Natural killer cell (primary cell): ENCODE measurements around the gene KPNA3. TPM values are rescaled to one million over a fixed set of nuclear protein-coding genes. Genes with fewer than 3 reads are reported as not detected.
A peak's percentile ranks its signal among the peaks of the same experiment; 100 is the strongest.

Experiments
- ATAC-seq, 3 donors: fragments of 150-1000 bp in 2 of 3; fragments of 200-7000 bp in 1 of 3; cut with Tn5 transposase; 1 replicate in 1 of 3; 2 replicates in 2 of 3; pipeline ENCODE4 v1.10.0; 2021; ENCODE audit warnings: mild to moderate bottlenecking in 2 of 3, moderate library complexity in 2 of 3
- DNase-seq, 2 donors: peaks; one replicate each; pipeline versions ENCODE4 v3.0.0 to v3.0.0-alpha.2; 2013 to 2021; ENCODE audit warnings: mixed read lengths in 1 of 2
- H3K27ac ChIP-seq: one replicate; pipeline ENCODE4 v1.5.1; 2013; ENCODE audit warnings: mild to moderate bottlenecking, low read length
- H3K27me3 ChIP-seq: one replicate; pipeline ENCODE4 v1.6.1; 2013; ENCODE audit warnings: low read length; ENCODE audit not compliant: control insufficient read depth, insufficient read depth
- H3K36me3 ChIP-seq: one replicate; pipeline ENCODE4 v1.6.1; 2013; ENCODE audit warnings: low read length; ENCODE audit not compliant: control insufficient read depth, insufficient read depth
- H3K4me1 ChIP-seq: one replicate; pipeline ENCODE4 v1.6.1; 2013; ENCODE audit warnings: low read length; ENCODE audit not compliant: control insufficient read depth, insufficient read depth
- H3K4me3 ChIP-seq: one replicate; pipeline ENCODE4 v1.5.1; 2013; ENCODE audit warnings: low read length
- H3K9me3 ChIP-seq: one replicate; pipeline ENCODE4 v1.6.1; 2013; ENCODE audit warnings: low read length; ENCODE audit not compliant: control insufficient read depth, insufficient read depth
- H3K27ac Mint-ChIP-seq, 2 donors: one replicate each; pipeline ENCODE4 v1.8.0; 2022; ENCODE audit warnings: mild to moderate bottlenecking in 2 of 2, mixed read lengths in 2 of 2, moderate library complexity in 1 of 2
- H3K27me3 Mint-ChIP-seq, 2 donors: one replicate each; pipeline ENCODE4 v1.8.0; 2022; ENCODE audit warnings: low read depth in 2 of 2, mixed read lengths in 2 of 2
- H3K36me3 Mint-ChIP-seq: one replicate; pipeline ENCODE4 v1.8.0; 2022; ENCODE audit warnings: mixed read lengths
- H3K4me1 Mint-ChIP-seq, 2 donors: one replicate each; pipeline ENCODE4 v1.8.0; 2022; ENCODE audit warnings: mixed read lengths in 2 of 2
- H3K4me3 Mint-ChIP-seq: one replicate; pipeline ENCODE4 v1.8.0; 2022; ENCODE audit warnings: mild to moderate bottlenecking, moderate library complexity, mixed read lengths
- H3K9me3 Mint-ChIP-seq, 2 donors: one replicate each; pipeline ENCODE4 v1.8.0; 2022; ENCODE audit warnings: mixed read lengths in 2 of 2
- WGBS: methylation state at CpG from one replicate; pipeline ENCODE4 v1.1.7; 2013; ENCODE audit warnings: missing lambda C conversion rate; ENCODE audit not compliant: insufficient coverage; 5-methylcytosine and 5-hydroxymethylcytosine counted together
- intact Hi-C: fragments of 100-400 bp; cut with micrococcal nuclease; formaldehyde crosslinking; loops from one replicate; pipeline ENCODE4 v1.14.2; 2022
- total RNA-seq, 4 donors: library from RNA; stranded (reverse); fragments of 120-200 nt in 1 of 4; gene quantifications; one replicate each; pipeline versions ENCODE4 v1.2.3 to v1.2.4, GENCODE V29; 2013 to 2022
- TF ChIP-seq, protein P1 (sequence below): fragments of 200-600 bp; IDR thresholded peaks from one replicate; pipeline ENCODE4 v1.8.0; 2022; ENCODE audit warnings: antibody characterized with exemption

Gene KPNA3
- total RNA-seq, 3 donors from 2014 or later (not counting 1 experiment from before 2014, with no cell fraction given), result 27.8 to 35.5 (median 29.8) TPM

DNA sequence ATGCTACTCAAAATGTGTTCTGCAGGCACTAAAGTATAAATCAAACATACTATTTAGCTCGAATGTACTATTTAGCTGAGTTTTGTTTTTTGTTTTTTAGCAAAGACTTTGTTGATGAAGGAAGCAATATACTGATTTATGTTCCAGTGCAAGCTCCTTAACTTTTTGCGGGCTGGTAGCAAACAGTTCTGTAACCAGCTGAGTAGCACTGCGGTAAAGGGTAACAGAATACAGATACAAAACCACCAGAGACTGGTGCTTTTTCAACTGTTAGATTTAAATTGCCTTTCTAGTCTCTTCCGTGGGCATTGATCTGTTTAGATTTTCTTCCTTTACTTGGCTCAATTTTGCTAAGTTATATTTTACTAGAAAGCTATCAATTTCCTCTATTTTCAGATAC lies 39.0 kb upstream of the KPNA3 start:
- H3K4me1 Mint-ChIP-seq, result no peaks in the 10 kb centered on the region

DNA sequence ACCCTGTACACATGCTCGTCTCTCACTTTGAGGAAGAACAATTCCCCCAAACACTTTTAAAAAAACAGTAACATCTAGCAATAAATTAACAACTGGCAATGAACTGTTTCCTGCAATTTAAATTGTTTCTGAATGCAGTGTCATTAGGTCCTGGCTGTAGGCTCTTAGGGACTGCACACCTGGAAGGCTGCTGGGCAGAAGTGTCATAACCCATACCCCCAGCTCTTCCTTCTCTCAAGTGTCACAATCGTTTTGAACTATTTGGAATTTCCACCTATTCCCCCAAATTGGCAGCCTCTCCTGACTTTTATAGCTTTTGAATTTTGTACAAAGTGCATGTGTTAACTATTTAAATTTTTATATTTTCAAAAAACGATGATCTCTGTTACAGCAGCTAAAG lies 38.2 kb upstream of the KPNA3 start:
- no peaks in the 10 kb centered on the region for H3K4me1 Mint-ChIP-seq

More for the DNA sequence above, 39.0 kb upstream of the KPNA3 start:
- H3K4me3 ChIP-seq, result no peak overlapping the region
- H3K9me3 ChIP-seq, result no peaks in the 10 kb centered on the region
- Mint-ChIP-seq H3K9me3 (no peaks in the 10 kb centered on the region), H3K27me3 (peaks cover 7 to 16% of the 10 kb centered on the region in 2 donors), H3K36me3 (no peaks in the 10 kb centered on the region), H3K27ac (no peak overlapping the region), H3K4me3 (no peak overlapping the region)
- no peaks in the 10 kb centered on the region for H3K36me3 ChIP-seq
- WGBS, result 25% methylated on average over 3 of the region's 4 CpGs
- no peaks in the 10 kb centered on the region for H3K4me1 ChIP-seq
- H3K27me3 ChIP-seq, result no peaks in the 10 kb centered on the region
- TF ChIP-seq, protein P1, sequence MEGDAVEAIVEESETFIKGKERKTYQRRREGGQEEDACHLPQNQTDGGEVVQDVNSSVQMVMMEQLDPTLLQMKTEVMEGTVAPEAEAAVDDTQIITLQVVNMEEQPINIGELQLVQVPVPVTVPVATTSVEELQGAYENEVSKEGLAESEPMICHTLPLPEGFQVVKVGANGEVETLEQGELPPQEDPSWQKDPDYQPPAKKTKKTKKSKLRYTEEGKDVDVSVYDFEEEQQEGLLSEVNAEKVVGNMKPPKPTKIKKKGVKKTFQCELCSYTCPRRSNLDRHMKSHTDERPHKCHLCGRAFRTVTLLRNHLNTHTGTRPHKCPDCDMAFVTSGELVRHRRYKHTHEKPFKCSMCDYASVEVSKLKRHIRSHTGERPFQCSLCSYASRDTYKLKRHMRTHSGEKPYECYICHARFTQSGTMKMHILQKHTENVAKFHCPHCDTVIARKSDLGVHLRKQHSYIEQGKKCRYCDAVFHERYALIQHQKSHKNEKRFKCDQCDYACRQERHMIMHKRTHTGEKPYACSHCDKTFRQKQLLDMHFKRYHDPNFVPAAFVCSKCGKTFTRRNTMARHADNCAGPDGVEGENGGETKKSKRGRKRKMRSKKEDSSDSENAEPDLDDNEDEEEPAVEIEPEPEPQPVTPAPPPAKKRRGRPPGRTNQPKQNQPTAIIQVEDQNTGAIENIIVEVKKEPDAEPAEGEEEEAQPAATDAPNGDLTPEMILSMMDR, result no peak
- intact Hi-C loops, result no loop called here
- no peak for DNase-seq
- ATAC-seq, result peak in 1 of 3 donors; percentile 50
- no peak overlapping the region for H3K27ac ChIP-seq

DNA sequence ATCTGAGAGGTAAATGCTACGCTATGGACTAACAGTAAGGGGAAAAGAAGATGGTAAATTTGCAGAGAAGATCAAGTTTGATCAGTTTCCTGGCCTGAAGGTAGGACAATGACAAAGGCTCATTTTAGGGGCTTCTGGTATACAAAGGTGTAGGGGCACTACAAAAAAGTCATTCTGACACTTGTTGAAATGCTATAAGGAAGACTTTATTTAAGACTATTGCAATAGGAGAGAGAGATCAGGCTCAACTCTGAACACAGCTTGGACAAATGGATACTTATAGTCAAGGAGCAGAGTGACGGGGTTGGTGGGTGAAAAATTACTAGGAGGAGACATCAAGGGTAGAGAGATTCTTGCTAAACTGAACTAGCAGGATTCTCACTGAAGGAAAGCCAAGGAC lies 37.2 kb upstream of the KPNA3 start:
- TF ChIP-seq, protein P1, result no peak
- Histone ChIP-seq H3K4me3 (no peak overlapping the region), H3K27ac (no peak overlapping the region), H3K9me3 (no peaks in the 10 kb centered on the region), H3K36me3 (no peaks in the 10 kb centered on the region), H3K4me1 (no peaks in the 10 kb centered on the region), H3K27me3 (no peaks in the 10 kb centered on the region)
- intact Hi-C loops, result no loop called here
- DNase-seq (no peak), ATAC-seq (no peak)
- 88% methylated on average over 2 of the region's 2 CpGs for WGBS
- Mint-ChIP-seq H3K27me3 (peaks cover 12 to 16% of the 10 kb centered on the region in 2 donors), H3K4me1 (no peaks in the 10 kb centered on the region), H3K27ac (no peak overlapping the region), H3K9me3 (no peaks in the 10 kb centered on the region), H3K36me3 (no peaks in the 10 kb centered on the region), H3K4me3 (no peak overlapping the region)

More for the DNA sequence above, 38.2 kb upstream of the KPNA3 start:
- H3K27me3 ChIP-seq, result no peaks in the 10 kb centered on the region
- Mint-ChIP-seq H3K4me3 (no peak overlapping the region), H3K27me3 (peaks cover 12 to 16% of the 10 kb centered on the region in 2 donors), H3K27ac (no peak overlapping the region), H3K9me3 (no peaks in the 10 kb centered on the region), H3K36me3 (no peaks in the 10 kb centered on the region)
- no peak overlapping the region for H3K4me3 ChIP-seq
- H3K4me1 ChIP-seq, result no peaks in the 10 kb centered on the region
- intact Hi-C loops, result no loop called here
- H3K9me3 ChIP-seq, result no peaks in the 10 kb centered on the region
- no peaks in the 10 kb centered on the region for H3K36me3 ChIP-seq
- 34% methylated on average over 3 of the region's 3 CpGs for WGBS
- DNase-seq (no peak), ATAC-seq (no peak)
- H3K27ac ChIP-seq, result no peak overlapping the region
- TF ChIP-seq, protein P1, result no peak

DNA sequence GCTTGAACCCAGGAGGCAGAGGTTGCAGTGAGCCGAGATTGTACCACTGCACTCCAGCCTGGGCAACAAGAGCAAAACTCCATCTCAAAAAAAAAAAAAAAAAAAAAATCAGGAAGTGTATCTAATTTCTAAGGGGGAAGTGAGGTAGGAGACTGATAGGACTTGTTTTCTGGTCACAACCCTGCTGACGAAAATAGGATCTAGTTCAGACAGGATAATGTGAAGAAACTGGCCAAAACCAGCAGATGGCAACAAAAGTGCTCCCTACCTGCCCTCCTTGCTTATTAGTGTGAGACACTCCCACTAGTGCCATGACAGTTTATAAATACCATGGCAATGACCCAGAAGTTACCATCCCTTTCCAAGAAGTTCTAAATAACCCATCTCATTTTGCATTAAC lies 36.0 kb upstream of the KPNA3 start:
- Histone ChIP-seq H3K27ac (no peak overlapping the region), H3K4me3 (no peak overlapping the region), H3K27me3 (no peaks in the 10 kb centered on the region), H3K36me3 (no peaks in the 10 kb centered on the region), H3K4me1 (no peaks in the 10 kb centered on the region), H3K9me3 (no peaks in the 10 kb centered on the region)
- H3K4me1 Mint-ChIP-seq, result no peaks in the 10 kb centered on the region
- intact Hi-C loops, result no loop called here
- H3K27ac Mint-ChIP-seq, result no peak overlapping the region
- no peak for ATAC-seq
- H3K4me3 Mint-ChIP-seq, result no peak overlapping the region
- H3K36me3 Mint-ChIP-seq, result no peaks in the 10 kb centered on the region
- peaks cover 12 to 16% of the 10 kb centered on the region in 2 donors for H3K27me3 Mint-ChIP-seq
- no peak for DNase-seq
- H3K9me3 Mint-ChIP-seq, result no peaks in the 10 kb centered on the region
- WGBS, result 64% methylated on average over 1 of the region's 2 CpGs
- TF ChIP-seq, protein P1, result no peak
